K562 (cell line): ENCODE measurements around the gene TMEM45B.
"Not testable (repeated sequence)": the region's sequence is repeated elsewhere in the genome, so short reads cannot be mapped to it uniquely, and the experiment has no call there.

Source experiments
- CTCF ChIP-seq, 3 experiments: IDR thresholded peaks in 2 of 3; conservative IDR thresholded peaks in 1 of 3; 2 replicates each; pipeline ENCODE4 v1.5.1; 2011 to 2012; ENCODE audit warnings: low read length in 3 of 3, mild to moderate bottlenecking in 3 of 3, control low read depth in 2 of 3, improper control_type of control experiment in 1 of 3, inconsistent platforms in 1 of 3, low read depth in 1 of 3, mixed read lengths in 1 of 3, moderate library complexity in 1 of 3; ENCODE audit not compliant: insufficient read depth in 2 of 3
- DEAF1 ChIP-seq: fragments of 450-650 bp; formaldehyde crosslinking; IDR thresholded peaks from 2 replicates; pipeline ENCODE4 v1.4.0; 2020; ENCODE audit warnings: mild to moderate bottlenecking, moderate library complexity
- FOS ChIP-seq: IDR thresholded peaks from 3 replicates; pipeline ENCODE4 v1.6.1; 2011; ENCODE audit not compliant: insufficient read length; ENCODE audit errors: extremely low read depth
- MIER1 ChIP-seq: fragments of 450-650 bp; IDR thresholded peaks from 2 replicates; pipeline ENCODE4 v1.6.1; 2016; ENCODE audit warnings: antibody characterized with exemption, mild to moderate bottlenecking, low read depth
- RCOR1 ChIP-seq, 2 experiments: IDR thresholded peaks; 2 replicates each; pipeline ENCODE4 v1.6.1; 2012; ENCODE audit warnings: low read depth in 2 of 2, low read length in 2 of 2, borderline replicate concordance in 1 of 2, improper control_type of control experiment in 1 of 2
- SMAD3 ChIP-seq: fragments of 450-650 bp; formaldehyde crosslinking; conservative IDR thresholded peaks from 2 replicates; pipeline ENCODE4 v1.4.0; 2020; ENCODE audit warnings: mild to moderate bottlenecking
- SP1 ChIP-seq: sonication (generic); formaldehyde crosslinking; IDR thresholded peaks from 2 replicates; pipeline ENCODE4 v1.8.1; 2022; ENCODE audit warnings: mild to moderate bottlenecking, missing genetic modification reagents
- TRIM24 ChIP-seq, 2 experiments: fragments of 450-650 bp; IDR thresholded peaks; 2 replicates each; pipeline ENCODE4 v1.6.1; 2016
- ZNF324 ChIP-seq: fragments of 250-450 bp; sonication (Bioruptor Pico); IDR thresholded peaks from 2 replicates; pipeline ENCODE4 v1.4.0; 2020; ENCODE audit warnings: mild to moderate bottlenecking

GRCh38 chr11:129823799-129824198, 8.2 kb downstream of the TMEM45B start:
- not testable (repeated sequence) for TF ChIP-seq CTCF (IDR thresholded peaks at IDR 0.05 in 2 of 3, conservative IDR thresholded peaks at IDR 0.05 in 1 of 3; ENCODE audit: insufficient read depth in 2 of 3, low read depth in 1 of 3, low read length in 3 of 3); SMAD3 (CRISPR knock-in tag); DEAF1 (CRISPR knock-in tag); SP1 (CRISPR knock-in tag); ZNF324 (CRISPR knock-in tag); MIER1; TRIM24 (IDR thresholded peaks at IDR 0.05); RCOR1 (IDR thresholded peaks at IDR 0.05; ENCODE audit: borderline replicate concordance in 1 of 2, low read depth in 2 of 2, low read length in 2 of 2); FOS
